ENCODE results near the gene DEFB119.
"Not testable (repeated sequence)": the region's sequence is repeated elsewhere in the genome, so short reads cannot be mapped to it uniquely, and the experiment has no call there.

DEFB119 gene, protein sequence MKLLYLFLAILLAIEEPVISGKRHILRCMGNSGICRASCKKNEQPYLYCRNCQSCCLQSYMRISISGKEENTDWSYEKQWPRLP

DNA sequence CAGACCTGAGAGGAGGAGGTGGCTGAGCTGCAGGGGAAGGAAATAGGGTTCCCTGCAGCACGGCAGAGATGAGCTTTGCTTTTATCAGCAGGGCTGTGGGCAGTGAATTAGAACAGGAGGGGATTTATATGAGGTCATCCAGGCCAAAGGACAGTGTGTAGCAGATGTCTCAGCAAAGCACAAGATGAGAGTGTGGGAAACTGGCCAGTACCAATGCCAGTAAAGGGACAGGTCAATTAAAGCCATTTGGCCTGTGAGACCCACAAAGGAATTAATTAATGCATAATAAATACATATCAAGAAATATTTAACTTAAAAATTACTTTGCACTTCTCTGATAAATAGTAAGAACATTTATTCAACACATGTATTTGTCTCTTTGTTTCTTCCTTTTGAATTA is at the start of gene DEFB119:
Gene DEFB119, minus strand, starts transcription at position 101 of the 400 bp plus-strand sequence. CDS start 107 bp downstream, outside the sequence.
- no peak for DNase-seq

DNA sequence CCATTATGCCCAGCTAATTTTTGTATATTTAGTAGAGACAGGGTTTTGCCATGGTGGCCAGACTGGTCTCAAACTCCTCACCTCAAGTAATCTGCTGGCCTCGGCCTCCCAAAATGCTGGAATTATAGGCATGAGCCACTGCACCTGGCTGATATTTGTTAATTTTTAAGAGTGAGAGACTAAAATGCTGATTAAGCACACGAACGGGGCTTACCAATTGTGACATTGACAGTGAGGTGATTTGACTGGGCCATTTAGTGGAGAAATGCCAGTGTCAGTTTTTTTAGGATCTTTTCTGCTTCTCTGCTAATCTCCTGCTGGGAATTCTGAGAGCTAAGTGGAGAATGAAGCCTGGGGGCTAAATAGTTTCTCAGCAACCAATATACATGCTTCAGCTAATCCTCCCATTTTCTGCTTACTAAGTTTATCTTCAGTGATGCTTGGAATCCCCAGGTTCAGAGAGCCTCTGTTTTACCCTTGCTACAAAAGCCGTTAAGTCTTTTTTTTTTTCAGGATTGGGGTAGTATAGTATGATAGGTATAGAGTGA is 40.3 kb upstream of the DEFB119 start:
- DNase-seq = no peak

DNA sequence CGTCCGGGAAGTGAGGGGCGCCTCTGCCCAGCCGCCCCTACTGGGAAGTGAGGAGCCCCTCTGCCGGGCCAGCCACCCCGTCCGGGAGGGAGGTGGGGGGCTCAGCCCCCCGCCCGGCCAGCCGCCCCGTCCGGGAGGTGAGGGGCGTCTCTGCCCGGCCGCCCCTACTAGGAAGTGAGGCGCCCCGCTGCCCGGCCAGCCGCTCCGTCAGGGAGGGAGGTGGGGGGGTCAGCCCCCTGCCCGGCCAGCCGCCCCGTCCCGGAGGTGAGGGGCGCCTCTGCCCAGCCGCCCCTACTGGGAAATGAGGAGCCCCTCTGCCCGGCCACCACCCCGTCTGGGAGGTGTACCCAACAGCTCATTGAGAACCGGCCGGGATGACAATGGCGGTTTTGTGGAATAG is 37.2 kb upstream of the DEFB119 start:
- not testable (repeated sequence) for DNase-seq

DNA sequence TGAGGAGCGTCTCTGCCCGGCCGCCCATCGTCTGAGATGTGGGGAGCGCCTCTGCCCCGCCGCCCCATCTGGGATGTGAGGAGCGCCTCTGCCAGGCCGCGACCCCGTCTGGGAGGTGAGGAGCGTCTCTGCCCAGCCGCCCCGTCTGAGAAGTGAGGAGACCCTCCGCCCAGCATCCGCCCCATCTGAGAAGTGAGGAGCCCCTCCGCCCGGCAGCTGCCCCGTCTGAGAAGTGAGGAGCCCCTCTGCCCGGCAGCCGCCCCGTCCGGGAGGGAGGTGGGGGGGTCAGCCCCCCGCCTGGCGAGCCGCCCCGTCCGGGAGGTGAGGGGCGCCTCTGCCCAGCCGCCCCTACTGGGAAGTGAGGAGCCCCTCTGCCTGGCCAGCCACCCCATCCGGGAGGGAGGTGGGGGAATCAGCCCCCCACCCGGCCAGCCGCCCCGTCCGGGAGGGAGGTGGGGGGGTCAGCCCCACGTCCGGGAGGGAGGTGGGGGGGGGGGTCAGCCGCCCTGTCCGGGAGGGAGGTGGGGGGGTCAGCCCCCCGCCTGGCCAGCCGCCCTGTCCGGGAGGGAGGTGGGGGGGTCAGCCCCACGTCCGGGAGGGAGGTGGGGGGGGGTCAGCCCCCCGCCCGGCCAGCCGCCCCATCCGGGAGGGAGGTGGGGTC is 36.6 kb upstream of the DEFB119 start:
- DNase-seq = not testable (repeated sequence)

DNA sequence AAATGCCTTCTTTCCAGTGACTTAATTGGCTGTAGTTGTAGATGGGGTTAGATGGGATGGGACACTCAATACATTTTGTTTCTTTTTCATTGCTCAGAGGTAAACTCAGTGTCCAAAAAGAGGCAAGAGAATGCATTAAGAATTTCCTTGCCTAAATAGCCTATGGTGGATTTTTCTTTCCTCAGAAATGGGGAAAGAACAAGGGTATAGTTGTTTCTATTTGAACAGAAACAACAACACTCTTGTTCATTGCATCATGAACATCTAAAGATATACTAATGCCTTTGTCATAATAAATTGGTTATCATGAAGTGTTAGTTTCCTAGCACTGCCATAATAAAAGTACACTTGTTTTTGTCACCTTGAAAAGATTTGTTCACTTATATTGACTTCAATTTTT is 35.4 kb upstream of the DEFB119 start:
- no peak for DNase-seq

DNA sequence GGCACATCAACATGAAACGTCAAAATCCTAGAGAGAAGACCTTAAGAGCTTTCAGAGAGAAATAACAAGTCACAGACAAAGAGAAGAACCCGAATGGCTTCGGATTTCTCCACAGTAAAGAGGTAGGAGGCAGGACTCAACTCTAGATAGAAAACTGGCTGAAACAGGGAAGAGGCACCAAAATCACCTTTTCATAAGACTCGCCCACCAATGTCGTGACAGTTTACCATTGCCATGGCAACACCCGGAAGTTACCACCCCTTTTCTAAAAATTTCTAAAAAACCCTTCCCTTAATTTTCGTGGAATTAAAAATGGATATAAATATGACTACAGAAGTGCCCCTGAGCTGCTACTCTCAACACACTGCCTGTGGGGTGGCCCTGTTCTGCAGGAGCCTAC is 27.9 kb upstream of the DEFB119 start:
- DNase-seq = no peak

DNA sequence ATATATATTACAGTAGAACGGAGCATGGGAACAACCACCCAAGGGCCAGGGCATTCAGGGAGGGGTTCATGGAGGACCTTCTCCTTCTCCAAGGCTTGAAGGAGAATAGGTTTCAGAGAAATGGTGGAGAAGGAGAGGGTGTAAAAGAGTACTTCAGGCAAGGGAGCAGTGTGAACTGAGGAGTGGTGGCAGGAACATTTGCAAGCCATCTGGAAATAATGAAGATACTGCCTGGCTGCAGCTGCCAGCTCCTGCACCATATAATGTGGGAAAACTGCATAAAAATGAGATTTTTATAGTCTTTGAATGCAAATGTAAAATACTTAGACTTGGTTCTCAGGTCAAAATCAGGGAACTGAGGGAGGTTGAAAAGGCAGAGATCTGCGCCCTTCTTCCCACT is 25.3 kb upstream of the DEFB119 start:
- no peak for DNase-seq

DNA sequence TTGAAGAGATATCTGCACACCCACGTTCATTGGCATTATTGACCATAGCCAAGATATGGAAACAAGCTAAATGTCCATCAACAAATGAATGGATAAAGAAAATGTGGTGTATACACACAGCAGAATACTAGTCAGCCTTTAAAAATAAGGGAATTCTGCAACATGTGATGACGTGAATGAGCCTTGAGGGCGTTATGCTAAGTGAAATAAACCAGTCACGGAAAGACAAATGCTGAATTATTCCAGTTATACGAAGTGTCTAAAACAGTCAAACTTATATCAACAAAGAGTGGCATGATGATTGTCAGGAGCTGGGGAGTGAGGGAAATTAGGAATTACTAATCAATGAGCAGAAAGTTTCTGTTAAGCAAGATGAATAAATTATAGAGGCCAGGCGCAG is 24.0 kb upstream of the DEFB119 start:
- DNase-seq = no peak

DNA sequence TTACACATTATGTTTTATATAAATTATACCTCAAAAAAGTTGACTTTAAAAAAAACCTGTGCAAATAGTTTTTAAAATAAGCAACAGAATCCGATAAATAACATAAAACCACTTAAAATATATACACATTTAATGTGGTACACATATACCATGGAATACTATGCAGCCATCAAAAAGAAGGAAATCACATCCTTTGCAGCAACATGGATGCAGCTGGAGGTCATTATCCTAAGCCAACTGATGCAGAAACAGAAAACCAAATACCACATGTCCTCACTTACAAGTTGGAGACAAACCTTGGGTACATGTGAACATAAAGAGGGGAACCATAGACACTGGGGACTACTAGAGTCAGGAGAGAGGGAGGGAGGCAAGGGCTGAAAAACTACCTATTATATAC is 19.6 kb upstream of the DEFB119 start:
- DNase-seq = no peak

DNA sequence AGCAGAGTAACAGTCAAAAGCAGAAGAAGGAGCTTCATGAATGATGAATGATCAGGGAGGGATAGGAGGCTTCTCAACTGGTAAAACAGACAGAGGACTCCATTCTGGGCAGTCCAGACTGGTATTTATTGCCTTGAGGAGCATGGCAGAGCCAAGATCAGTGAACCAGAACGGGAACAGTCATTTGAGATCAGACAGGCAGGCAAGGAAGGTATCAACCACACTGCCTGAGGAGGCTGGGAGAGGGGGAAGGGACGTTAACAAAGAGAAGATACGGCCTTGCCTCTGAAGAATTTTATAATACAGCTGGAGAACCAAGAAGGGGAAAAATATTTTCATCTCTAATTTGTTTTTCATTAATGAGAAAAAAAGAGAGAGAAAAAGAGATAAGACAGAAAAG is 15.7 kb upstream of the DEFB119 start, which contains the start of gene DEFB121:
Gene DEFB121, minus strand, starts transcription at position 101 of the 400 bp plus-strand sequence. Its CDS starts 63 bp downstream, at position 38.
- DNase-seq = no peak

DNA sequence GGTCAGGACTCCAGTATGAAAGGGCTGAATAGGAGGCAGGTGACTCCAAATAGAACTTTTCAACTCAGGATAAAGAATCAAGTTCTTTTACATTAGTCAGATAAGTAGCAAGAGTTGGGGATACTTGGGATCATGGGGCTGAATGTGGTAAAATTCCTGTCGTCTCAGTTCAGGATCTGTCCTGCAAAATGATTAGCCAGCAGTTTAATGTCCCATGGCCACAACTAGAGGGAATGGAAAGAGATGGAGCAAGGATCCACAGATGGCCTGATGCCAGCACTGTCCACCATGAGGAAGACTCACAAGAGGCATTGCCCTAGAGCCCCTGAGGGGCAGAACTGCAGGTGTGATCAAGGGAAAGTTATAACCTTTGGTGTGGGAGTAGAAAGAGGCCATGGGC is 13.5 kb upstream of the DEFB119 start:
- no peak for DNase-seq

DNA sequence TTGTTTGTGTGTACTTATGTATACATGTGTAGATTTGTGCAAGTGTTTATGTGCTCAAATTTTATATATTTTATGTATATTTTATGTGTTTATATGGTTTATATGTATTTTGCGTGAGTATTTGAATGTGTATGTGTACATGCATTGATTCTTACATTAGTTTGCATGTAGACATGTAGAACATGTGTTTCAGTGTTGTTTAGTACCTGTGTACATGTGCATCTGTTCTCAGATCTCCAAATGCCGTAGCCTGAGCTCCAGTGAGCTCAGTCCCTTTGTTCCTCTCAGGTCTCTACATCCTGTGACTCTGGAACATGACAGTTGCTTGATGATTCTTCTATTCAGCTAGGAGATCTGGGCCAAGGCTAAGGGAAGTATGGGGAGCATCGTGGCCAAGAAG is 4.5 kb upstream of the DEFB119 start:
- DNase-seq = no peak

DNA sequence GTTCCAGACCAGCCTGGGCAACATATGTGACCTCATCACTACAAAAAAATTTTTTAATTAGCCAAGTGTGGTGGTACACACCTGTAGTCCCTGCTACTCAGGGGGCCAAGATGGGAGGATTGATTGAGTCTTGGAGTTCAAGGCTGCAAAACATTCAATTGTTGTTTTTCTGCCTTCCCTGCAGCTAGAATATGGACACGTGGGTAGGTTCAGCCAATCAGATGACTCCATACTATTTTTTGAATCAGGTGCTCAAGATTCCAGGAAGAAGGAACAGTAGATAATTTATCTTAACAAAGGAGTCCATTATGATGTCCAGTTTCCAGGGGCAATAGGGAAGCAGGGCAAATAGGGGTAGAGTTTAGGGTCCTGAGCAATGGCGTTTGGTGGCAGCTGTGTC is 2.4 kb upstream of the DEFB119 start:
- no peak for DNase-seq

DNA sequence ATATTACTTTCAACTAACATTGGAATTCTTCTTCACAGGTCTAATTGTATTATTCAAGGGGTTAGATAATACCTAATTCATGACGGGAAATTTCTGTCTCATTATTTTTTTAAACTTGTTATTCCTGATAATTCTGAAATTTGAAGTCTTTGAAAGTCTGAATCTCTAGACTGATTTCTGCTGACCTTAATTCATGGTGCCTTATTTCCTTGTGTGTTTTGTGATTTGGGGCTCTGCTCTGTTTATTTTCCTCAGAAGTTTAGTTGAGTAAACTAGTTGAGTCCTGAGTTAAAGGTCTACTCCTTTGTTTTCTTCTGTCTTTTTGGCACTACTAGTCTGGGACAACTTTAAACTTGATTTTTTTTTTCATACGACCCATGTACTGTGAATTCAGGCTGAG is 16.0 kb downstream of the DEFB119 start:
- no peak for DNase-seq

DNA sequence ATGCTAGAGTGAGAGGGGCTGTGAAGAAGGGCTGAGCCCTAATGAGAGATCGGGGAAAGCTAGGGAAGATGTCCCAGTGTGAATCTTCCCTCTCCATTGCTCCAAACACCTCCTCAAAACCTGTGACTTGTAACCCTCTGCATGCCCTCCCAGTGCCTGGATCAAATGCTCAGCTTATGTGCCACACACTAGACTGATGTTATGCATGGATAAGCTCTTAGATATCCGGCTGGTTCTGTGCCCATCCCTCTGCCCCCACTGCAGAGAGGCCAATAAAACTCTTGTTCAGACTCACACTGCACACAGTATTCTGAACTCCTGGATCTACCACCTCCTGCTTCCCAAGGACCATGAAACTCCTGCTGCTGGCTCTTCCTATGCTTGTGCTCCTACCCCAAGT is 22.1 kb downstream of the DEFB119 start, which contains the start of gene DEFB118:
Gene DEFB118, plus strand, starts transcription at position 301 of the 400 bp plus-strand sequence. Its CDS starts 50 bp downstream, at position 351.
- DNase-seq = no peak

DNA sequence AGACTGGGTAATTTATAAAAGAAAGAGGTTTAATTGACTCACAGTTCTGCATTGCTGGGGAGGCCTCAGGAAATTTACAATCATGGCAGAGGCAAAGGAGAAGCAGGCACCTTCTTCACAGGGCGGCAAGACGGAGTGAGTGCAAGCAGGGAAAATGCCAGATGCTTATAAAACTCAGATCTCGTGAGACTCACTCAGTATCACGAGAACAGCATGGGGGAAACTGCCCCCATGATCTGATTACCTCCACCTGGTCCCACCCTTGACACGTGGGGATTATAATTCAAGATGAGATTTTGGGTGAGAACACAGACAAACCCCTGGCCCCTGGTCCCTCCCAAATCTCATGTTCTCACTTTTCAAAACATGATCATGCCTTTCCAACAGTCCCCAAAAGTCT is 26.1 kb downstream of the DEFB119 start:
- not testable (repeated sequence) for DNase-seq

DNA sequence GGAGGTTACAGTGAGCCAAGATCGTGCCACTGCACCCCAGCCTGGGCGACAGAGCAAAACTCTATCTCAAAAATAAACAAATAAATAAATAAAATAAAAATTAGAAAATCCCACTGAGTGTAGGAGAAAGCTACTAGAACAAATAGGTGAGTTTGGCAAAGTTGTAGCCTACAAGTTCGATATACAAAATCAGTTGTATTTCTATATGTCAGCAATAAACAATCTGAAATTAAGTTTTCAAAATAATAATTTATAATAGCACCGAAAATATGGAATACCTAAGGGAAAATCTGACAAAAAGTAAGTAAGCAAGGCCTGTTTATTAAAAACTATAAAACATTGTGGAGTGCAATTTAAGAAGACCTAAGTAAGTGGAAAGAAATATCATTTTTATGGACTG is 27.1 kb downstream of the DEFB119 start:
- no peak for DNase-seq

DNA sequence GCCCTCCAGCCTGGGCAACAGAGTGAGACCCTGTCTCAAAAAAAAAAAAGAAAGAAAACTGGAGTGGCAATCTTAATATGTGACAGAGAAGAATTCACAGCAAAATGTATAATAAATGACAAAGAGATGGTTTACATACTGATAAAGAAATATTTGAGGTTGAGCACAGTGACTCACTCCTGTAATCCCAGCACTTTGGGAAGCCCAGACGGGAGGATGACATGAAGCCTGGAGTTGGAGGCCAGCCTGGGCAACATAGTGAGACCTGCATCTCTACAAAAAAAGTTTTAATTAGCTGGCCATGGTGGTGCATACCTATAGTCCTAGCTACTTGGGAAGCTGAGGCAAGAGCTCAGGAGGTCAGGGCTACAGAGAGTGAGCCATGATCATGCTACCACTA is 34.4 kb downstream of the DEFB119 start:
- DNase-seq = no peak

DNA sequence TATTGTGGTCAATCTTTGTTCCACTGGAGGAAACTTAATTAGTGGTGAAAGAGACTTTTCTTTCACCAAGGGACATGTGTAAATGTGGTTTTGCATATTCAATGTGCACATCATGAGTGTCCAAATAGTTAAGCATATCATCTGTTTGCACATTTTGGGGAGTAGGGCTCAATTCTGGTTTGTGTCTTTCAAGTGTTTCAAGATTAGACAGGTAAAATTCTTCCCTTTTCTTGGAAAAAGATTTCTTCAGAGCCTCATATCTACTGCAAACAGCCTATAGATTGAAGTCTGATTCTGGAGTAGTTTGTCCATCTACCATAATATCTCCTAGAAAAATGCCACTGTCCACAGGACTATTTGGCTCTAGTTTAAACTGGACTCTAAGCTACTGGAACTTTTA is 48.9 kb downstream of the DEFB119 start:
- DNase-seq = no peak

DNA sequence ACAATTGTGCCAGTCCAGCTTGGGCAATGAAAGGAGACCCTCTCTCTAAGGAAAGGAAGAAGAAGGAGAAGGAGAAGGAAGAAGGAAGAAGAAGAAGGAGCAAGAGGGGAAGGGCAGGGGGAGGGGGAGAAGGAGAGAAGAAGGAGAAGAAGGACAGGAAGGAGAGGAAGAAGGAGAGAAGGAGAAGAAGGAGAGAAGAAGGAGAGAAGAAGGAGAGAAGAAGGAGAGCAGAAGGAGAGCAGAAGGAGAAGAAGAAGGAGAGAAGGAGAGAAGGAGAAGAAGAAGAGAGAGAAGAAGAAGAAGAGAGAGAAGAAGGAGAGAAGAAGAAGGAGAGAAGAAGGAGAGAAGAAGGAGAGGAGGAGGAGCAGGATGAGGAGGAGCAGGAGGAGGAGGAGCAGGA is 59.5 kb downstream of the DEFB119 start:
- no peak for DNase-seq

Measured in activated gamma-delta T cell treated with Interleukin-2 at 50 U/mL for 16 hours (primary cell).